DND-41 (cell line): ENCODE results near the gene NYAP2.
A peak's percentile ranks its signal among the peaks of the same experiment; 100 is the strongest.

Source experiments
- EZH2 ChIP-seq: IDR thresholded peaks from 3 replicates; pipeline ENCODE4 v1.6.1; 2012; ENCODE audit warnings: borderline replicate concordance, low read depth, mild to moderate bottlenecking, moderate library complexity, low read length, inconsistent platforms; ENCODE audit not compliant: severe bottlenecking
- TF ChIP-seq, protein P1 (sequence below): IDR thresholded peaks from 2 replicates; pipeline ENCODE4 v1.5.1; 2012; ENCODE audit warnings: borderline replicate concordance, low read length, moderate library complexity, mild to moderate bottlenecking; ENCODE audit not compliant: poor library complexity, severe bottlenecking; ENCODE audit errors: extremely low read depth

- TF ChIP-seq, protein P1, sequence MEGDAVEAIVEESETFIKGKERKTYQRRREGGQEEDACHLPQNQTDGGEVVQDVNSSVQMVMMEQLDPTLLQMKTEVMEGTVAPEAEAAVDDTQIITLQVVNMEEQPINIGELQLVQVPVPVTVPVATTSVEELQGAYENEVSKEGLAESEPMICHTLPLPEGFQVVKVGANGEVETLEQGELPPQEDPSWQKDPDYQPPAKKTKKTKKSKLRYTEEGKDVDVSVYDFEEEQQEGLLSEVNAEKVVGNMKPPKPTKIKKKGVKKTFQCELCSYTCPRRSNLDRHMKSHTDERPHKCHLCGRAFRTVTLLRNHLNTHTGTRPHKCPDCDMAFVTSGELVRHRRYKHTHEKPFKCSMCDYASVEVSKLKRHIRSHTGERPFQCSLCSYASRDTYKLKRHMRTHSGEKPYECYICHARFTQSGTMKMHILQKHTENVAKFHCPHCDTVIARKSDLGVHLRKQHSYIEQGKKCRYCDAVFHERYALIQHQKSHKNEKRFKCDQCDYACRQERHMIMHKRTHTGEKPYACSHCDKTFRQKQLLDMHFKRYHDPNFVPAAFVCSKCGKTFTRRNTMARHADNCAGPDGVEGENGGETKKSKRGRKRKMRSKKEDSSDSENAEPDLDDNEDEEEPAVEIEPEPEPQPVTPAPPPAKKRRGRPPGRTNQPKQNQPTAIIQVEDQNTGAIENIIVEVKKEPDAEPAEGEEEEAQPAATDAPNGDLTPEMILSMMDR, result peak; percentile 53
- TF ChIP-seq EZH2, result no peak
Observed at GRCh38 chr2:225670111-225670974, 270.8 kb downstream of the NYAP2 start.
